Activated CD4-positive, alpha-beta T cell treated with anti-CD3 and anti-CD28 coated beads for 48 hours (primary cell): ENCODE data around the gene HGFAC.

Source experiments
- DNase-seq: peaks from one replicate; pipeline ENCODE4 v3.0.0-alpha.2; 2020

The HGFAC gene

DNA sequence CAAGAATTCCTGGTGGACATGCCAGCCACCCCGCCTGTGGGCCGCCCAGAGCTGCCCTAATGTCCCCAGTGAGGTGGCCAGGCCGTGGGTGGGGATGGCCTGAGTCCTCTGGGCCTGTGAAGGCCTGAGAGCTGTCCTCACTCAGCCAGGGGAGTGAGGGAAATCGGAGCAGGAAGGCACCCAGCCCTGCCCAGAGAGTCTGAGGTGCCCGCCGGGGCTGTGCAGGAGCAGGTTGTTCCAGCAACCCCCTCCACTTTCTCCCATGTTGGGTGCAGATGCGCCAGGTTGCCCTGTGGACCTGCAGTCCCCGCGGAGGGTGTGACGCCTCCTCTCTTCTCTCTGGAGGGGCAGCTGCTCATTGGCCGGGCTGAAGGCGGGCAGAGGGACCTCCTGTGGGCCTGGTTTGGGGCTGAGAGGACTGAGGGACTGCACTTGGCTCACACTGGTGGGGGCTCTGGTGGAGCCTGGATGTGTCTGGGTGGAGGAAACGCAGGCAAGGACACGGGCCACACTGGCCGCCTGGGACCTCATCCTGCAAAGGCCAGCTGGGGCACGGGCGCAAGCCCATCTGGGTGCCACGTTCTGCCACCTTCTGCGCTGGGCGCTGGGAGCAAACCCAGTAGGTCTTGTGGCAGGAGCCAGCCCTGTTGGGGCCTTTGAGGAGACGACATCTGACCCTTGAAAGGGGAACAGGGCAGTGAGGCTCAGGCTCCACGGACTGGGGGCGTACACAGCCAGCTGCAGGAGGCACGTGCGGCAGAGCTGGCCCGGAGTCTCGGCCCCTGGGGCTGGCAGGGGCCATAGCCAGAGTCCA is 35.4 kb downstream of the HGFAC start:
- no peak for DNase-seq

DNA sequence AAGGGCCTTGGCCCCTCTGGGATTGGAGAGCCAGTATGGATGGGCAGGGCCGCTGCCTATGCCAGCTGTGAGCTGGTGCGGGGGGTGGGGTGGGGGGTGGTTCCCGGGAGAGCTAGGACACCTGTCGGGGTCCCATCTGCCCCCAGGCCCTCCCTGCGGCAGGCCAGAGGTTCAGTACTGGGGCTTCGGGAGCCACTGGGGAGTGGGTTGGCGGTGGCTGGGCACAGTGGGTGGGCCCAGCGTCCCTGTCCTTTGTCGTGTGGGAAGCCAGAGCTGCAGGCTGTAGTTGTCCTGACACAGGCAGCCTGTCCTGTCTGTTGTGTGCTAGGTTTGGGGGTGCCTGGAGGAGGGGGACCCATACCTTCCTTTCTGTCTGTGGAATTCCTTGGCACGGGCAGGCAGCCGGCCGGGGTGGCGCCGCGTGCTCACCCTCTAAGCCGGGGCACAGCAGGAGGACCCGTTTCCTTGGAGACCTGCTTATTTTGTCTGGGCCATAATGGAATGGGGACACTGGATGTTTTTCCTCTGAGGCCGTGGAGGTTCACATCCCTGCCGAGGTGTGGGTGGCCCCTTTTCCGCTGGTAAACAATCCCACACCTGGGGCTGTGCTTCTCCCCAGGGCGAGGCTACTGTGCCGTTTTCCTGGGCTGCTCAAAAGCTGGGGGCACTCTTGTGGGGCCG is 36.1 kb downstream of the HGFAC start:
- DNase-seq = no peak

DNA sequence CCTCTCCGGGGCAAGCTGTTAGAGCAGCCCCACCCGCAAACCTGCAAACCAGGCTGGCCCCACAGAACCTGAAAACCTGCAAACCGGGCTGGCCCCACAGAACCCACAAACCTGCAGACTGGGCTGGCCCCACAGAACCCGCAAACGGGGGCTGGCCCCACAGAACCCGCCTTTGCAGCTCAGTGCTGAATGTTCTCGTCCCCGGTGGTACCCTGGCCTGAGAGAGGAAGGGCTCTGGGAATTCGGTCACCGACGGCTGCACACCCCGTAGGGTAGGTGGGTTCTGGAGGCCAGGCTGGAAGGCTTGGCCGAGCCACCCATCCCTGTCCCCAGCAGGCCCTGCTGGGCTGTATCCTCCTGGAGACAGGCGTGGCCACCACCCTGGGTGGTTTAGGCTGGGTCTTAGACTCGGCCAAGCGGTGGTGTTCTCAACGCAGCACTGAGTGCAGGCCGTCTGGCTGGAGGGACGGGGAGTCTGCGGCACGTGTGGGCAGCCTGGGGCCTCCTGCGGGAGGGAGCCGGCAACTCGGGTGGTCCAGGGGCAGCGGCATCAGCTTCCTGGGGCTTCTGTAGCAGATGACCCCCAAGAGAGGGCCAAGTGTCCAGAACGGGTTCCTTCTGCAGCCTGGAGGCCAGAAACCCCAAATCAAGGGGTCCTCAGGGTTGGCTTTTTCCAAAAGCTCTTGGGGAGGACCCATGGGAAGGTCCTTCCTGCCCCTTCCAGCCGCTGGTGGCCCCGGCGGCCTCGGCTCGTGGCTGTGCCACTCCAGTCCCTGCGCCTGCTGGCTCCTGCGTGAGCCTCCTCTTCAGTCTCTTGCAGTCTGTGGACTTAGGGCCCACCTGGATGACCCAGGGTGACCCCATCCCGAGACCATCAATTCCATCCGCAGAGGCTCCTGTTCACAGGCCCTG is 36.9 kb downstream of the HGFAC start:
- DNase-seq = no peak

DNA sequence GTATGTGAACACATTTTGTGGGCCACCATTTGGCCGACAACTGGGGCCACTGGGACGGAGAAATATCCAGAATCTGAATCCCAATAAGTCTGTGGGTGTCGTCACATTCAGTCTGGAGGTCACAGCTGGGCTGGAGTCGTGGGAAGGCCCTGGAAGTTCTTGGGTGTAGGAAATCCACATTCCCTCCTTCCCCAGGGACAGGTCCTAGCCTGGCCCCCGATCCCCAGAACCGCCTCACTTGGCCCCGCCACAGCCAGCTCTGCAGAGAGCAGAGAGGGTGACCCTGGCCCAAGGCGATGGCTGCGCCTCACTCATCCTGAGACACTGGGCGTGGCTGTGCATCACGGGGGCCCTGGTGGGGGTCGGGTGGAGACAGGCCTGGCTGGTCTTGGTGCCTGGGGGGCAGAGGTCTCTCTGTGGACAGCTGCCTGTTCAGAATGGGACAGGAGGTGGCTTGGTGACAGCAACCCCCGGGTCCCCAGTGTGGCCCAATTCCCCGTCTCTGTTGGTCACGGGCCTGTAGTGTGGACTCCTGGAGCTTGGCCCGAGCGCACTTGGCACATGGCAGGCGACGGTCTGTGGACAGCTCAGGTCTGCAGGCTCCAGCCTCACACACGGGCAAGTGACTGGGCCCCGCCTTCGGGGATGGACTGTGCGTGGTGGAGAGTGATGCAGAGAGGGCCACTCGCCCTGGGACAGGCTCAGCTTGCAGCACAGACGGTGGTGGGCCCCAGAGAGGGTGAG is 37.8 kb downstream of the HGFAC start:
- DNase-seq = no peak

DNA sequence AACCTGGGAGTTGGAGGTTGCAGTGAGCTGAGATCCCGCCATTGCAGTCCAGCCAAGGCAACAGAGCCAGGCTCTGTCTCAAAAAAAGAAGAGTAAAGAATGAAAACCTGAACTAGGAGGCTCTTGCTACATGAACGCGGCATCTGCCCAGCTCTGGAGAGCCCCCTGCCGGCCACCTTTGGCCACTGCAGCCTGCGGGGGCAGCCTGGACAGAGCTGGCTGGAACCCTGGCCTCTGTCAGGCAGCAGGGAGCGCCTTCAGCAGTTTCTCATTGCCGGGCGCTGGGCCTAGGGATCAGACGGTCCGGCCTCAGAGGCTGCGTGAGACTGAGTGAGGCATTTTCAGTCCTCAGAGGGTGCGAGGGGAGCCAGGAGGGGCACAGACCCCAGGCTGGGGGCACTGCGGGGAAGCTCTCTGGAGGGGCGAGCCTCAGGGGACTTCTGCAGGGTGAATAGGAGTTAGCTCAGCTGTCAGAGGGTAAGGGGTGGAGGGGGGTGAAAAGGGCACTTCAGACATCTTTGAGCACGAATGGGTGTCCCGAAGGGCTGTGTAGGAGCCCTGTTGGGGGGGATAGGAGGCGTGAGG is 38.9 kb downstream of the HGFAC start:
- DNase-seq = peak; percentile 86

DNA sequence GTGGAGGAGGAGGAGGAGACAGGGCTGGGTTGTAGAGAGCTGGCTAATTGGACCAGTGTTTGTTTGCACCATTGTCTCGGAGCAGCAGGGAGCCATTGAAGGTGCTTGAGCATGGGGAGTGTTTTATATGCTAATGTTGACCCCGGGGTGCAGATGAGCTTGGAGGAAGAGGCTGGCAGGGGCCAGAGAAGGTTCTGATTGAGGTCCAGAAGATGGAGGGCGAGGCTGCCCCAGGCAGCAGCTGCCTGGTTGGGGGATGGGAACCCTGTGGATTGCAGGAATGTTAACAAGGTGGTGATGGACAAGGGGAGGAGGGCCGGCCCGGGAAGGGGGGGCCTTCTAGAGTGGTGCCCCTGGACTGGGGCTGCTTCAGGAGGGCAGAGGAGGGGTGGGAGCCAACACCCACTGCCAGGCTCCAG is 39.4 kb downstream of the HGFAC start:
- DNase-seq = no peak

DNA sequence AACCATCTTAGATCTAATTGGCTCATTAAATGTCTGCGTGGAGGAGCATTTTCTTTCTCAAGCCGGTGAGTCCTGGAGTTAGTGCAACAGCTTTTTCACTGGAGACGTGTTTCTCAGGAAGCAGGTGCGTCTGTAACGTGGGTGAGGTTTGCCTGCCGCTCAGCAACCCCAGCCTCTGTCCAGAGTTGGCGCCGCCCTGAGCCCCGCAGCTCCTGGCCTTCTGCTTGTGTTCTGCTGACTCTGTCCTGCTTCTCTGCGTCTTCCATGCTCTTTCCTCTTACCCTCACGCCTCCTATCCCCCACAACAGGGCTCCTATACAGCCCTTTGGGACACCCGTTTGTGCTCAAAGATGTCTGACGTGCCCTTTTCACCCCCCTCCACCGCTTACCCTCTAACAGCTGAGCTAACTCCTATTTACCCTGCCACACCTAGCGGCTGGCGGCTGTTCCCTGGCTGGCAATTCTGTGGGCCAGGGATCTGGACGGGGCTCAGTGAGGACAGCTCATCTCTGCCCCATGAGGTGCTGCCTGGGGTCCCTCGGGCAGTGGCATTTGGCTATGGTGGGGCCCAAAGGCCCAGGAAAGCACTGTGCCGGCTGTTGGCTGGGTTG is 40.1 kb downstream of the HGFAC start:
- no peak for DNase-seq

DNA sequence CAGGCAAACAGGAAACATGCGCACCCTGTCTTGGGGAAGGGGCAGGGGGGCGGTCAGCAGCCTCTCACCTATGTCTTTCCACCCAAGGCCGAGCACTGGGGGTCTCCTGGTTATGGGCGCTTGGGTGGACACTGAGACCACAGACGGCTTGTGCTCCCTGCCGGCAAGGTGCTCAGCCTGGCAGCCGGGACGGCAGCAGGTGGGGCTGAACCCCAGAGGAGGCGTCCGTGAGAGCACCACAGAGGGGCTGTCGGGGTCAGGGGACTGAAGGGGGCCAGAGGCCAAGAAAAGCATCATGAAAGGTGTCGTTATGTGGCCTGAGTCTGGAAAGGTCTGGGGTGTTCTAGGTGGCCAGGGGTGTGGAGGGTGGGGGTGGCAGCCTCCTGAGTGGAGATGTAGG is 40.9 kb downstream of the HGFAC start:
- no peak for DNase-seq

DNA sequence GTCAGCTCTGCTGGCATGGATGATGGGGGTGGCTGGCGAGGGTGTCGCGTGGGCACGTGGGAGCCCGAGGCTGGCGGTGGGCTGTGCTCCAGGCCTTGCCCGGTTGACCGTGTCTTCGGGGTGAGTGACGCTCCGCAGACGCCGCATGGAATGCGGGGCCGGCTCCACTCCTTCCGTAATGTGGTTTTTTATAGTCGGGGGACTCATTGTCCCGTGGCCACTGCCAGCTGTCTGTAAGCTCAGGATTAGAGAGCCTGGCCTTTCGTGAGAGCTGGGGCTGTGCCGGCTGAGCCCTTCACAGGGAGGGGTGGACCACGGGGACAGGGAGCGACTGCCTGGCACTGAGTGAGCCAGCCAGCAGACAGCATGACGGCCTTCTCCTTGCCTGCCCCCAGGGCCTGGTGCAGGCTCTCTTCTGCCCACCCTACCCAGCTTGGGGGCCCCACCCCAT is 41.7 kb downstream of the HGFAC start:
- no peak for DNase-seq

DNA sequence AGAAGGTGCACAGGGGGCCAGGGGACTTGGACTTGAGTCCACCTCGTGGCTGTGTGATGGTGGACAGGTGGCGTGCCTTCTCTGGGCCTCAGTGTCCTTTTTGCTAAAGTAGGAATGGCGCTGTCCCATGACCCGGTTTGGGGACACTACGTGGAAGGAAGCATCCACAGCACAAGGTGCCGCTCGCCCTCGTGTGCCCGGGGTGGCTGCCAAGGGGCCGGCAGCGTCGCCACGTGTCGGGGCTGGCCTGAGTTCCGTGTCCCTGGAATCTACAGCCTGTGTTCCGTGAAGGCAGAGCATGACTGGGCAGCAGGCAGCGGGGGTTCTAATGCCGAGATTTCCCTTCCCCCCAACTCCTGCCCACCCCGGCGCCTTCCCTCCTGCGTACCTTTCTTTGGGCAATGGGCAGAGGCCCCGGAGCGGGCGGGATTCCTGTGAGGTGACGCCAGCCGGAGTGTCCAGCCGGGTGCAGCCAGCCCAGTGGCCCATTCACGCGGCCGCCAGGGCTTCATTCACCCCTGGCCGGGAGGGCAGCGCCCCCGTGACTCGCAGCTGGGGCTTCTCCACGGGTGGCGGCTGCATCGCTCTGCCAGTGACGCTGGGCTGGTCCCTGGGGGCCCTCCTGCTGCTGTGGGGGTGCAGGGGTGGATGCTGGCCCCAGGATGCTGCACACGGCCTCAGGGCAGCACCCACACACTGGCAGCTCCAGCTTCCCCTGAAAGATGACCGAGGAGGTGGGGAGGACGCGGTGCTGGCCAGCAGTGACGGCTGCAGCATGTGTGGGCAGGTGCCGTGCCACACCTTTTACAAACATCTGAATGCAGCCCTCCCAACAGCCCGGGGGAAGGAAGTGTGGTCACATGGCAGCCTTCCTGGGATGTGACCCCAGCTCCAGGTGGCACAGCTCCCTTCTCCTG is 42.5 kb downstream of the HGFAC start:
- no peak for DNase-seq

DNA sequence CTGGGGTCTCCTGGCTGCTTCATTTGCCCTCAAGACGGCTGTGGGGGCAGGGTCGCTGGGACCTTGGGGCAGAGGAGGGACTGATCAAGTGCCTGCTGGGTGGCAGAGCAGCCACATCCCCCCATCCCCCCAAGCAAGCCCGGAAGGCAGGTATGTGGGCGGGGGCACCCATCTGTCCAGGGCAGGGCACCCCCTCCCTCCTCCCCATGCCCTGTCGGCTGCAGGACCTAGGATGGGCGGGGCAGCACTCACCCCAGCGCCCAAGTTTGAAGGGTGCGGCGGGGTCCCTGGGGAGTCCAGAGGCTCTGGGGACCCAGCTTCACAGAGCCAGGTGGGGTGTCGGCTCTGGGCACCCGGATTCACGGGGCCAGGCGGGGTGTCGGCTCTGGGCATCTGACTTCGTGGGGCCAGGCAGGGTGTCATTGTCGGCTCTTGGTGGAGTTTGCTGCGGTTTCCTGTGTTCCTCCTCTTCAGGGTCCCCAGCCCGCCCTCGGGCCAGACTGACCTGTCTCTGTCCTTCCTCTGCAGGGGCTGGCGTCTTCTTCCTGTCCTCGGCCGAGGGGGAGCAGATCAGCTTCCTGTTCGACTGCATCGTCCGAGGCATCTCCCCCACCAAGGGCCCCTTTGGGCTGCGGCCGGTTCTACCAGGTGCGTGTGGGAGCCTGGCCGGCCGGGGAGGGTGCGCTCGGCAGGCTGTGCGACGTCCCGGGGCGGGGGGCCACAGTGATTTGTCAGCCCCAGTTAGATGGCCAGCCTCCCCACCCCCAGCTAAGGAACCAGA is 43.4 kb downstream of the HGFAC start:
- DNase-seq = no peak

DNA sequence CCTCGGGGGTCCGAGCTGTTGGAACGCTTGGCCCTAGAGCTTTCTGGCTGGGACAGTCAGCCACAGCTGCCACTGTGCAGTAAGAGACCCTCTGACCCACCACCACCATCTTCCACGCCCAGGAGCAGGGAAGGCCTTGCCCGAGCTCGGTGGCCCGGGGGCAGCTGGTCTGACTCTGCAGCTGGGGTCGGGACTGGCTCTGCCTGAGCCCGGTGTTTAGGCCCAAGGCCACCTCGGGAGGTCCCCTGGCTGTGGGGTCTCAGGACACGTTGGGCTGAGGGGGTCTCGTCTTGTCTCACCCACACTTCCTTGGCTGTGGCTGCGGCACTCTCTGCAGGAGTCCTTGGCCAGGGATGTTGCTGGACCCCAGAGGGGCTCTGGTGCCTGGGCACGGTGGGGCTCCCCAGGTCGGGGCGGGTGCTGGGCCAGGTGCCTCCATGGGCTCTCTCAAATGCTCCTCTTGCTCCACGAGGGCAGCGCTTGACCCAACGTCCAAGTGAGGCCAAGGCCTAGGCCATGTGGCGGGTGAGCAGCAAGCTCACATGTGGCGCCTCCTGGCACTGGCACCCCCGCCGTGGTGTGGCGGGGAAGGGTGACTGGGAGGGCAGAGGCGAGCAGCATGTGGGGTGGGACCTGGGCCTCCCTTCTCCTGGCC is 44.2 kb downstream of the HGFAC start:
- DNase-seq = no peak

DNA sequence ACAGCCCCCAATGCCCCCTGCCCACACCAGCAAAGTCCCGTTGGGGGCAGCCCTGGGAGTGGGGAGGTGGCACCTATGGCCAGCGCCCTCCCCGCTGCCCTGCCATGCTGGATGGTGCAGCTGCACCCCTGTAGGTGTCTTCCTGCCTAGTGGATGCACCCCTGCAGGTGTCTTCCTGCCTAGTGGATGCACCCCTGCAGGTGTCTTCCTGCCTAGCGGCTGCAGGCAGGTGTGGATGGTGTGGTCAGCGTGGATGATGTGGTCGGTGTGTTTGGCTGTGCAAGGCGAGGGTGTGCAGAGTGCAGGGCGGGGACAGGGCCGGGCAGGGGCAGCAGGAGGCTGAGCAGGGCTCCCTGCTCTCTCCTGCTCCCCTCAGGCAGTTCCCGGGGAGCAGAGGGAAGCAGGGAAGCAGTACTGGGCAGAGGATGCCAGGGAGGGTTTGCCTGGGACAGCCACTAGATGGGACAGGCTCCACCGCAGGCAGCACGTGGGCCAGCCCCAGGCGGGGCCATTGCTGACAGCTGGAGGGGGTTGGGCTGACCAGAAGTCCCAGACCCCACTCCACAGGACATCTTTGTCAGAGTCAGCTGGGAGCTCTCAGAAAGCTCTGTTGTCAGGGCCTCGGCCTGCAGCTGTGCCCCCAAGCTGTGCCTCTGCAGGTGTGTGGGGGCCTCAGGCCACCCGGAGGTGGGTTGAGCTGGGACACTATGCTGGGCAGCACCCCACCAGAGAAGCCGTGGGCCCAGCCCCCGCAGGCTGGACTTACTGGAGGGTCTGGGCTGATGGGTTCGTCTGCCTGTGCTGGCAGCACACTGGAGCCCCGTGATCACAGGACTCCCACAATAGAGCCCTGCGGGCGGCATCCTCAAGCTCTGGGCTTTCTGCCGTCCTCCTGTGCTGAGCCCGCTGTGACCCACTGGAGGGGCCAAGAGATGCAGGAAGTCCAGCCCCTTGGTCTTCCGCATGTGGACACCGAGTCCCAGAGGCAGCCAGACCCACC is 45.1 kb downstream of the HGFAC start:
- no peak for DNase-seq

DNA sequence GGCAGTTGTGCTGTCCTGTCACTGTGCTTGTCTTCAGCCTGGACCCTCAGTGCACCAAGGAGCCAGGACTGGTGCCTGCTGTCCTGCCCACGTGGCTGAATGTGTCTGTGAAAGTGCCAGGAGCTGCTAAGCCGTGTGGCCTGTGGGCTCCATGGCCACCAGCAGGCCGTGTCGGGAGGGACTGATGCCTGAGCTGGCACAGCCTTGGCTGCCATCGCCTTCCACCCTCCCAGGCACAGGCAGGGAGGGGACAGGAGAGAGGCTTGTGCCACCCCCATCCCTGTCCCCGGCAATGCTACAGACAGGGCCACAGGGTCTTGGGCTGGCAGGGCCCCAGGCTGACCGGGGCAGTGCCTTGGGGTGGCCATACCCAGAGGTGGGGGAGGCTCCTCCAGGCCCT is 46.1 kb downstream of the HGFAC start:
- DNase-seq = no peak

DNA sequence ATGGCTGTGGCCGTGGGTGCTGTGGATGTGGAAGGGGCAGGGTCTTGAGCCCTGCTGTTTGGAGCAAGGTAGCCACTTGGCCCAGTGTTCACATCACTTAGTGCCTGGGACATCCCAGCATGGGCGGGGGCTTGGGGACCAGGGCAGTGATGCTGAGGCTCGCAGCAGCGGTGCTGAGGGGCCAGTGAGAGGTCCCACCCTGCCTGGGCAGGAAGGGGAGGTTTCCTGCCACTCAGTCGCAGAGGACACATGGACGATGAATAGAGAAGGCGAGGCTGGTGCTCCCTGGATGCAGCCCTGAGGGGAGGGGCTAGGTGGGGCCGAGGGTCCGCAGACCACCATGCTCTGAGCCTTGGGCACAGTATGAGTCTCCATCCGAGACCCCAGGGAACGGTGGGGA is 47.1 kb downstream of the HGFAC start:
- DNase-seq = no peak

DNA sequence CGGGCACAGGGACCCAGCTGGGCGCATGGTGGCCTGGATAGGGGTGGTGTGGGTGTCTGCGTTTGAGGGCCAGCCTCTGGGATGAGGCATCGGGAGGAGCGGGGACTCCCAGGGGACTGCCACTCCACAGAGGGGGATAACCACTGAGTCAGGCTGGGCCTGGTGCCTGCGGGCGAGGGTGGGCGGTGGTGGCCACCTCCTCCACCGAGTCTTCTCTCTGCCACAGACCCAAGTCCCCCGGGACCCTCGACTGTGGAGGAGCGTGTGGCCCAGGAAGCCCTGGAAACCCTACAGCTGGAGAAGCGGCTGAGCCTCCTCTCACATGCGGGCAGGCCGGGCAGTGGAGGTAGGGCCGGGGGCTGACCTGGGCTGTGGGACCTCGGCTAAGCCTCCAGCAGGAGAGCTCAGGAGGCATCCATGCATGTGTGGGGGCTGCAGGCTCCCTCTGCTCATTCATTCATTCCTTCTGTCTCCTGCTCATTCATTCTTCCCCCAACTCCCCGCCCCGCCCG is 47.7 kb downstream of the HGFAC start:
- DNase-seq = no peak

DNA sequence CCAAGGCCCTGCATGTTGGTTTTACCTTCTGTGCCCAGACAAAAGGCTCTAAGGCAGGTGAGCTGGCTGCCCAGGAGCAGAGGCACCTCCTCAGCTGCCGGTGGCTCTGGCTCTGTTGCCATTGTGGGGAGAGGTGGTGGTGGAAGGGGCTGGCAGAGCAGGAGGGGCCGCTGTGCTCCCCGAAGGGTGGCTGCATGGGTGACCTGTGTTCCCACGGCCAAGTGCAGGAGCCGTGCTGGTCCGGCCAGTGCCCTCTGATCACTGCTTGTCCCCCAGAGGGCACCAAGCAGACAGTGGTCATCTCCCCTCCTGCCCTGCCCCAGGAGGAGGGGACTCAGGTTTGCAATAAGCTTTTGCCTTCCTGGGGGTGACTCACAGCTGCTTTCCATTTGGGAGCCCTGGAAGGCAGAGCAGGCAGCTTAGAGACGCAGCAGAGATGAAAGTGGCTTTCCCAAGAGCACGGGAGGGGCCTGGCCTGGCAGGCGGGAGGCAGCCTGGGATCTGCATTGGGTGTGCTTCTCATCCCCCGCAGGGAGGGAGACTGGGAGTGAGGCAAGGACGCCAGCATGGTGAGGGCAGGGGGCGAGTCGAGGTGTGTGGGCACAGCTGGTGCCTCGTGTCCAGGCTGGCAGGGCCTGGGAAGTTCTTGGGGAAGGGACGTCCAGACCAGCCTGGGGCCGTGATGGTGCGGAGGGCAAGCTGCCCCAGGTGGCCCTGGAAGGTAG is 50.1 kb downstream of the HGFAC start:
- DNase-seq = no peak
